Measurements from ENCODE around the gene ARL8A.

DNA sequence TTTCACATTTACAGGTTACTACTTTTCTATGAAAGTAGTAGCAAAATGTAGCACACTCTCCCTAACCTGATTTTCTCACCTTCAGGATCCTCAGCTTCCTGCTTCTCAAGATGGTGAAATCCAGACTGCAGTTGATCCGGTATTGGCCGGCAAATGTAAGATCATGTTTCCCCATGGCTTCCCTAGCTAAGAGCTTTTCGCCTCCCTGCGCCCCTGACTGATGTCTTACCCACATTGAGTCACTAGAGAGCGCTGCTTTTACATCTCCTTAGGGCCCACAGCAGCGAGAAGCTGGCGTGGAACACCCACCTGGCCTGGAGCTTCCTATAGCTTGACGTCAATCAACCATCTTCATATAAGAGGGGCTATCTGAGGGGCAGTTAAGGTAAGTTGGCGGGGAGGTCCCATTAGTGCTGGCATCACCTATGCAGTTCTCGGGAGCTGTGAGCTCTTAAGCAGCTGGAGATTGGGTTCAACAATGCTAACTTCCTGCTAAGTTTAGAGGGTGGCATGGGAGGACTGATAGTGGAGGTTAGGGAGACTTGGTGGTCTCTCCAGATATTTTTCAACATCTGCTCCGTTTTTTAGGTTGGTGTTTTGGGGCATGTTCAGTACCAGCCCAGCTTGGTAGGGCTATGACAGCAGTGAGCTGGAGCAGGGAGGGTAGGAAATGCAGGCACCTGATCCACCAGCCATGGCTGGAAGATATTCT is 10.4 kb upstream of the ARL8A start:
- TF ChIP-seq CTCF (conservative IDR thresholded peaks at IDR 0.05; ENCODE audit: low read length) (peak; percentile 79), EZH2phosphoT487 (IDR thresholded peaks at IDR 0.05; ENCODE audit: borderline replicate concordance) (no peak)

All from Loucy (cell line).